Activated naive CD8-positive, alpha-beta T cell treated with anti-CD3 and anti-CD28 coated beads for 36 hours (primary cell): ENCODE results near the gene RNF169. TPM values are rescaled to one million over a fixed set of nuclear protein-coding genes. Genes with fewer than 3 reads are reported as not detected.
A peak's percentile ranks its signal among the peaks of the same experiment; 100 is the strongest.

Experiments used
- DNase-seq: peaks from one replicate; pipeline ENCODE4 v3.0.0; 2021
- H3K27ac Mint-ChIP-seq: one replicate; pipeline ENCODE4 v1.8.0; 2022; ENCODE audit warnings: mild to moderate bottlenecking, moderate library complexity, mixed read lengths
- H3K27me3 Mint-ChIP-seq: one replicate; pipeline ENCODE4 v1.8.0; 2022; ENCODE audit warnings: mild to moderate bottlenecking, mixed read lengths
- H3K36me3 Mint-ChIP-seq: one replicate; pipeline ENCODE4 v1.8.0; 2021; ENCODE audit warnings: mild to moderate bottlenecking, mixed read lengths
- H3K4me1 Mint-ChIP-seq: one replicate; pipeline ENCODE4 v1.8.0; 2021; ENCODE audit warnings: mixed read lengths
- H3K4me3 Mint-ChIP-seq: one replicate; pipeline ENCODE4 v1.8.0; 2022; ENCODE audit warnings: mild to moderate bottlenecking, moderate library complexity, mixed read lengths
- H3K9me3 Mint-ChIP-seq: one replicate; pipeline ENCODE4 v1.8.0; 2022; ENCODE audit warnings: mixed read lengths
- total RNA-seq, 2 experiments: library from RNA; stranded (reverse); gene quantifications; one replicate each; pipeline ENCODE4 v1.2.3, GENCODE V29; 2021

Gene RNF169
- total RNA-seq, 2 experiments from 2014 or later = 12.4 to 13.3 TPM

GRCh38 chr11:74846770-74847169 lies 98.1 kb downstream of the RNF169 start:
- no peak overlapping the region for H3K27ac Mint-ChIP-seq
- no peak for DNase-seq
- no peaks in the 10 kb centered on the region for H3K9me3 Mint-ChIP-seq
- H3K4me3 Mint-ChIP-seq = no peak overlapping the region
- peaks cover 13% of the 10 kb centered on the region for H3K4me1 Mint-ChIP-seq
- no peaks in the 10 kb centered on the region for H3K27me3 Mint-ChIP-seq
- H3K36me3 Mint-ChIP-seq = peaks cover 34% of the 10 kb centered on the region

- no peaks in the 10 kb centered on the region for H3K9me3 Mint-ChIP-seq
- H3K36me3 Mint-ChIP-seq = peaks cover 32% of the 10 kb centered on the region
- no peaks in the 10 kb centered on the region for H3K27me3 Mint-ChIP-seq
- H3K4me3 Mint-ChIP-seq = no peak overlapping the region
- peaks cover 13% of the 10 kb centered on the region for H3K4me1 Mint-ChIP-seq
- peak overlapping the region; percentile 46 for H3K27ac Mint-ChIP-seq
- no peak for DNase-seq
Measured at GRCh38 chr11:74847395-74847794, 98.7 kb downstream of the RNF169 start.

DNA sequence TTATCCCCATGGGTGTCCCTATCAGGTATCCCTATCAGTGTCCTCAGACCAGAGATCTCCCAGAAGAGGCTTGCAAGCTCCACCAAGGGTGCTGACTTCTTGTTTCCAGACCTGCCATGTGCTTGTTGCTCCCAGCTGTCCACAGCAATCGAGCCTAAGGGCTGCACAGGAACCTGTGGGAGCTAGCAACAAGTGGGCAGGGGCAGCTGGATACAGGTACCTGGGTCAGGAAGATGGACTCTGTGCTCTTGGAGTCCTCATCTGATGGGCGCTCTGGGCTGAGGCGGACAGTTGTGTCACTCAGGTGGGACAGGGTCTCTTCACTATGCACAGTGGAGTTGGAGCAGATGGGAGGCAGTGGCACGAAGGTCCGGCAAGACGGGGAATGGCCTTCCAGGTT lies 99.2 kb downstream of the RNF169 start:
- Mint-ChIP-seq H3K27me3 (no peaks in the 10 kb centered on the region), H3K4me3 (no peak overlapping the region), H3K36me3 (peaks cover 33% of the 10 kb centered on the region), H3K27ac (no peak overlapping the region), H3K9me3 (no peaks in the 10 kb centered on the region), H3K4me1 (peaks cover 13% of the 10 kb centered on the region)
- no peak for DNase-seq

DNA sequence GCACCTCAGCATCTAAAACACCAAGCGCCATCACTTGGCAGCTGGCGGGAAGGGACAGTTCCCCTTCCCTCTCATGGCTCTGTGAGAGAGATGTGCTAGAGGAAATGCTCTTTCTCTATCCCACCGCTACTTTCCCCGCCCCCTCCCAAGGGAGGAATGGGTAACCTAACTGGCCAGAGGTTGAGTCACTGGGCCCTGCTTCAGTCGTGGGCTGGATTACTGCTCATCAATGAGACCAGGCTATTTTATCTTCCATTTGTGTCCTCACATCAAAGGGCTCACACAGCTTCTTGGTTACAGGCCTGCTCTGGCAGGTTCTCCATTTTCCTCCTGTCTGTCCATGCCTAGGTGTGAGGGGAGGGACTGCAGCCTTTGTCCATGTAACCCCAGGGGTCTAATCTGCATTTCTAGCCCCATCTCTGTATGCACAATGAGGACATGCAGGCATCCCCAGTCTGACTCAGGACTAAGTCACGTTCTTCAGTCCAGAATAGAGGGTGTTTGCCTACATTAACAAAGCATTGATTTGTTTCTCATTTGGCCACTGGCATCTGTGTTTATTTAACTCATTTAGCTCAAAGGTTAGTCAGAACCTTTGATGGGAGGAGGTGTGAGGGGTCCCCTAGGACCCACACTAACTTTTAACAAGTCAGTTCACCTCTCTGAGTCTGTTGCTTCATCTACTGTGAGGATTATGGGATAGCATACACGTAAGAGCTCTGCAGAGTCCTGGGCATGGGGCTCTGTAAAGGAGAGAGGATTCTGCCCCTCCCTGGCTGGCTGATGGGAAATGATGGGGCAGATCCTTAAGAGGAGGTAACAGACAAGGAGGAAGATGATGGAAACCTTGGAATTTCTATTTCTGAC lies 101.1 kb downstream of the RNF169 start:
- H3K36me3 Mint-ChIP-seq = peaks cover 39% of the 10 kb centered on the region
- no peak overlapping the region for H3K4me3 Mint-ChIP-seq
- no peaks in the 10 kb centered on the region for H3K9me3 Mint-ChIP-seq
- DNase-seq = no peak
- H3K27me3 Mint-ChIP-seq = no peaks in the 10 kb centered on the region
- peaks cover 13% of the 10 kb centered on the region for H3K4me1 Mint-ChIP-seq
- no peak overlapping the region for H3K27ac Mint-ChIP-seq

DNA sequence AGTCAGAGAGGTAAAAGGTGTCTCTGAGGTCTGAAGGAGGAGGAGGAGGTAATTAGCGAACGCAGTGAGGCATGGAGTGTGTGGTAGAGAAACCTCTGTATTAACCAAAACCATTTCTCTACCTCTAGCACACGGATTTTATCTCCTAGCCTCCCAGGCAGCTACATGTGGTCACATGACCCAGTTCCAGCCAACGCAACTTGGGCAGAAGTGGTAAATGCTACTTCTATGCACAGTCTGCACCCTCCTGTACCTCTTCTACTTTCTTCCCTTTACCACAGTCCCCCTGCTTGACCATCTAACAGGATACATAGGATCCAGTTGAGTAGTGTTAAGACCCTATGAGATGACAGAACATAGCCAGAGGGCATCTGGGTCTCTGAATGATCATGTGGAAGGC lies 104.6 kb downstream of the RNF169 start:
- Mint-ChIP-seq H3K9me3 (no peaks in the 10 kb centered on the region), H3K4me1 (no peaks in the 10 kb centered on the region), H3K27me3 (no peaks in the 10 kb centered on the region), H3K4me3 (no peak overlapping the region), H3K36me3 (peaks cover 35% of the 10 kb centered on the region), H3K27ac (no peak overlapping the region)
- no peak for DNase-seq

GRCh38 chr11:74860743-74861142 lies 112.1 kb downstream of the RNF169 start:
- Mint-ChIP-seq H3K27me3 (no peaks in the 10 kb centered on the region), H3K4me3 (no peak overlapping the region), H3K4me1 (peaks cover 9% of the 10 kb centered on the region), H3K9me3 (peaks cover 13% of the 10 kb centered on the region), H3K27ac (no peak overlapping the region), H3K36me3 (peaks cover 71% of the 10 kb centered on the region)
- DNase-seq = no peak

GRCh38 chr11:74863410-74863809 lies 114.8 kb downstream of the RNF169 start:
- peaks cover 34% of the 10 kb centered on the region for H3K9me3 Mint-ChIP-seq

GRCh38 chr11:74866557-74866956 lies 117.9 kb downstream of the RNF169 start:
- no peak for DNase-seq
- H3K27ac Mint-ChIP-seq = no peak overlapping the region
- peaks cover 98% of the 10 kb centered on the region for H3K36me3 Mint-ChIP-seq
- no peak overlapping the region for H3K4me3 Mint-ChIP-seq
- peaks cover 55% of the 10 kb centered on the region for H3K9me3 Mint-ChIP-seq
- H3K4me1 Mint-ChIP-seq = peaks cover 9% of the 10 kb centered on the region
- H3K27me3 Mint-ChIP-seq = no peaks in the 10 kb centered on the region

More at GRCh38 chr11:74863410-74863809, 114.8 kb downstream of the RNF169 start:
- Mint-ChIP-seq H3K27me3 (no peaks in the 10 kb centered on the region), H3K36me3 (peaks cover 93% of the 10 kb centered on the region), H3K4me3 (no peak overlapping the region), H3K4me1 (peaks cover 9% of the 10 kb centered on the region), H3K27ac (no peak overlapping the region)
- DNase-seq = no peak

- H3K36me3 Mint-ChIP-seq = peaks cover 97% of the 10 kb centered on the region
- no peak overlapping the region for H3K4me3 Mint-ChIP-seq
- H3K27ac Mint-ChIP-seq = no peak overlapping the region
- H3K4me1 Mint-ChIP-seq = no peaks in the 10 kb centered on the region
- H3K27me3 Mint-ChIP-seq = no peaks in the 10 kb centered on the region
- no peak for DNase-seq
- H3K9me3 Mint-ChIP-seq = peaks cover 70% of the 10 kb centered on the region
Measured at GRCh38 chr11:74870485-74870884, 121.8 kb downstream of the RNF169 start.

DNA sequence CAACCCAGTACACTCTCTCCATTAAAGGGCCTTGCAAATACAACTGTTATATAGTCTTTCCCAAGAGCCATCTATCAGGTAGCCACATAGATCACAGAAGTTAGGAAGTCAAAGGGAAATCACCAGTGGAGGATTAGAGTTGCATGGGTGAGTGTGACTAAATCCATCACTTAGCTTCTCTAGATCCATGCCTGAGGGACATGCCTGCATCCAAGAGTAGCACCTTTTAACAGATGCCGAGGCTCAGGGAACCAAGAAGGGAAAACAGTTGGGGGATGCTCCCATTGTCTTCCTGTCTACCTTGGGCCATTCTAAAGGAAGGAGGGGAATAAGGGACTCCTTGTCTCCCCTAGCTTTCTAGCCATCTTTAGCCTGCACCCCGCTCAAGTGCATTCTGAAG lies 122.4 kb downstream of the RNF169 start:
- Mint-ChIP-seq H3K4me1 (no peaks in the 10 kb centered on the region), H3K27me3 (no peaks in the 10 kb centered on the region), H3K27ac (no peak overlapping the region), H3K4me3 (no peak overlapping the region), H3K9me3 (peaks cover 67% of the 10 kb centered on the region), H3K36me3 (peaks cover 97% of the 10 kb centered on the region)
- no peak for DNase-seq

- H3K4me1 Mint-ChIP-seq = no peaks in the 10 kb centered on the region
- H3K9me3 Mint-ChIP-seq = peaks cover 25% of the 10 kb centered on the region
- peaks cover 56% of the 10 kb centered on the region for H3K36me3 Mint-ChIP-seq
- H3K4me3 Mint-ChIP-seq = no peak overlapping the region
- no peaks in the 10 kb centered on the region for H3K27me3 Mint-ChIP-seq
- DNase-seq = no peak
- H3K27ac Mint-ChIP-seq = no peak overlapping the region
Measured at GRCh38 chr11:74877132-74877531, 128.5 kb downstream of the RNF169 start.

Other genes with a start within 250 kb of the RNF169 start
- 10 to 100 TPM; 68.4 to 71.3 TPM for gene POLD3, start 156.3 kb upstream of the RNF169 start, total RNA-seq
- not detected for gene CHRDL2, start 17.4 kb upstream of the RNF169 start, total RNA-seq
- gene XRRA1, start 200.2 kb downstream of the RNF169 start, total RNA-seq = 10 to 100 TPM; 23.7 to 25.2 TPM
- 100 to 1,000 TPM; 137 to 139 TPM for gene SPCS2, start 200.4 kb downstream of the RNF169 start, total RNA-seq
- 10 to 100 TPM; 13.0 to 13.1 TPM for gene NEU3, start 240.1 kb downstream of the RNF169 start, total RNA-seq